ENCODE measurements around the gene MYLK4. TPM values are rescaled to one million over a fixed set of nuclear protein-coding genes. Genes with fewer than 3 reads are reported as not detected.

The MYLK4 gene
- total and polyA plus RNA-seq, 2 donors (not counting 1 experiment from before 2014, with no cell fraction given): 0.33 to 0.59 TPM

DNA sequence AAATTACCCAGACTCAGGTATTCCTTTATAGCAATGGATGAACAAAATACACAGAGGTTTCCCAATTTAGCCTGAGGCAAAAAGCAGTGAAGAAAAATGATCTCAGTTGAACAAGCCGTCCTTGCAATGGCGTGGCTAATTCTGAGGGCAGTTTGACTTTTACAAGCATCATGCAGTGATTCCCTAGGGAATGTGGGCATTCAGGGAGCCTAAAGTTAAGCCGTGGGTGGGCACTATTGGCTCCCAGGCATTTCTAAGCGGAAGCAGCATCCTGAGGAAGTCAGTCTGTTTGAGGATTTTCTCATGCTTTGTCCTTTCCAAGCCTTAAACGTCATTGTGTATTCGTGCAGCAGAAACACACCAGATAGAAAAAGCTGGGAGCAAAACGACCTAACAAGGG is 133.9 kb downstream of the MYLK4 start:
- peaks cover 9% of the 10 kb centered on the region for H3K27me3 ChIP-seq (ENCODE audit: control insufficient read depth, insufficient read depth, low read length)
- H3K9me3 ChIP-seq (ENCODE audit: control insufficient read depth, insufficient read depth, low read depth, low read length): no peaks in the 10 kb centered on the region
- DNase-seq (ENCODE audit: low read depth in 2 of 2): no peak
- H3K27ac ChIP-seq (ENCODE audit: insufficient read depth, low read length): no peak overlapping the region
- H2AFZ ChIP-seq (ENCODE audit: low read length): no peak overlapping the region
- no peaks in the 10 kb centered on the region for H3K4me1 ChIP-seq (ENCODE audit: control insufficient read depth, extremely low read depth, insufficient read depth, low read length)
- TF ChIP-seq, protein P1, sequence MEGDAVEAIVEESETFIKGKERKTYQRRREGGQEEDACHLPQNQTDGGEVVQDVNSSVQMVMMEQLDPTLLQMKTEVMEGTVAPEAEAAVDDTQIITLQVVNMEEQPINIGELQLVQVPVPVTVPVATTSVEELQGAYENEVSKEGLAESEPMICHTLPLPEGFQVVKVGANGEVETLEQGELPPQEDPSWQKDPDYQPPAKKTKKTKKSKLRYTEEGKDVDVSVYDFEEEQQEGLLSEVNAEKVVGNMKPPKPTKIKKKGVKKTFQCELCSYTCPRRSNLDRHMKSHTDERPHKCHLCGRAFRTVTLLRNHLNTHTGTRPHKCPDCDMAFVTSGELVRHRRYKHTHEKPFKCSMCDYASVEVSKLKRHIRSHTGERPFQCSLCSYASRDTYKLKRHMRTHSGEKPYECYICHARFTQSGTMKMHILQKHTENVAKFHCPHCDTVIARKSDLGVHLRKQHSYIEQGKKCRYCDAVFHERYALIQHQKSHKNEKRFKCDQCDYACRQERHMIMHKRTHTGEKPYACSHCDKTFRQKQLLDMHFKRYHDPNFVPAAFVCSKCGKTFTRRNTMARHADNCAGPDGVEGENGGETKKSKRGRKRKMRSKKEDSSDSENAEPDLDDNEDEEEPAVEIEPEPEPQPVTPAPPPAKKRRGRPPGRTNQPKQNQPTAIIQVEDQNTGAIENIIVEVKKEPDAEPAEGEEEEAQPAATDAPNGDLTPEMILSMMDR (conservative IDR thresholded peaks at IDR 0.05 in 1 of 2, IDR thresholded peaks at IDR 0.05 in 1 of 2; ENCODE audit: low read depth in 1 of 2, low read length in 2 of 2): no peak
- TF ChIP-seq EZH2 (IDR thresholded peaks at IDR 0.05; ENCODE audit: low read length, missing control alignments): no peak
- H3K4me2 ChIP-seq (ENCODE audit: extremely low read depth, insufficient read depth, low read length): no peak overlapping the region
- no peak overlapping the region for H3K9ac ChIP-seq (ENCODE audit: insufficient read depth, low read length)
- H3K79me2 ChIP-seq (ENCODE audit: control insufficient read depth, insufficient read depth, low read length): no peaks in the 10 kb centered on the region
- H3K36me3 ChIP-seq (ENCODE audit: control insufficient read depth, insufficient read depth, low read length): no peaks in the 10 kb centered on the region
- no peaks in the 10 kb centered on the region for H4K20me1 ChIP-seq (ENCODE audit: control insufficient read depth, extremely low read depth, insufficient read depth, low read length)
- H3K4me3 ChIP-seq (replicated peaks in 1 of 4; ENCODE audit: control extremely low read depth in 1 of 4, insufficient read depth in 1 of 4, low read depth in 3 of 4, low read length in 4 of 4): no peak overlapping the region

DNA sequence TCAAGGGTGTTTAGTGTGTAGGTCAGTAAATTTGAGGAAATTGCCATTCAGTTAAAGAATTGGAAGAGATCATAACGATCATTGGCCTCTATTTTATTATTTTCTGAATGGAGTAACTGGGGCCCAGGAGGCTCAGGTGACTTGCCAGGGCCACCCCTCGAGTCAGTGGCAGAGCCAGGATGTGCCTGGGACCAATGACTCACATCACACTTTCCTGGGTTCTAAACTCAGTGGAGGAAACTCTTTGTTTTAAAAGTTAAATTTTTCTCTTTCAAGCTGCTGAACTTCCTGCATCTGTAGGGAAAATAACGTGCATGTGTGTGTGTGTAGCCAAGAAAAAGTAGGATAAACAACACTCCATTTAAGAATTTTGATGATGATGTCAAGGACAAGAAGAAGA is 135.5 kb downstream of the MYLK4 start:
- no peak overlapping the region for H2AFZ ChIP-seq (ENCODE audit: low read length)
- H3K4me2 ChIP-seq (ENCODE audit: extremely low read depth, insufficient read depth, low read length): no peak overlapping the region
- H3K79me2 ChIP-seq (ENCODE audit: control insufficient read depth, insufficient read depth, low read length): no peaks in the 10 kb centered on the region
- no peaks in the 10 kb centered on the region for H3K9me3 ChIP-seq (ENCODE audit: control insufficient read depth, insufficient read depth, low read depth, low read length)
- H3K27ac ChIP-seq (ENCODE audit: insufficient read depth, low read length): no peak overlapping the region
- no peaks in the 10 kb centered on the region for H3K4me1 ChIP-seq (ENCODE audit: control insufficient read depth, extremely low read depth, insufficient read depth, low read length)
- TF ChIP-seq, protein P1 (conservative IDR thresholded peaks at IDR 0.05 in 1 of 2, IDR thresholded peaks at IDR 0.05 in 1 of 2; ENCODE audit: low read depth in 1 of 2, low read length in 2 of 2): no peak
- TF ChIP-seq EZH2 (IDR thresholded peaks at IDR 0.05; ENCODE audit: low read length, missing control alignments): no peak
- no peak overlapping the region for H3K4me3 ChIP-seq (replicated peaks in 1 of 4; ENCODE audit: control extremely low read depth in 1 of 4, insufficient read depth in 1 of 4, low read depth in 3 of 4, low read length in 4 of 4)
- H3K36me3 ChIP-seq (ENCODE audit: control insufficient read depth, insufficient read depth, low read length): no peaks in the 10 kb centered on the region
- no peak overlapping the region for H3K9ac ChIP-seq (ENCODE audit: insufficient read depth, low read length)
- no peak for DNase-seq (ENCODE audit: low read depth in 2 of 2)
- H4K20me1 ChIP-seq (ENCODE audit: control insufficient read depth, extremely low read depth, insufficient read depth, low read length): no peaks in the 10 kb centered on the region
- H3K27me3 ChIP-seq (ENCODE audit: control insufficient read depth, insufficient read depth, low read length): peaks cover 9% of the 10 kb centered on the region

DNA sequence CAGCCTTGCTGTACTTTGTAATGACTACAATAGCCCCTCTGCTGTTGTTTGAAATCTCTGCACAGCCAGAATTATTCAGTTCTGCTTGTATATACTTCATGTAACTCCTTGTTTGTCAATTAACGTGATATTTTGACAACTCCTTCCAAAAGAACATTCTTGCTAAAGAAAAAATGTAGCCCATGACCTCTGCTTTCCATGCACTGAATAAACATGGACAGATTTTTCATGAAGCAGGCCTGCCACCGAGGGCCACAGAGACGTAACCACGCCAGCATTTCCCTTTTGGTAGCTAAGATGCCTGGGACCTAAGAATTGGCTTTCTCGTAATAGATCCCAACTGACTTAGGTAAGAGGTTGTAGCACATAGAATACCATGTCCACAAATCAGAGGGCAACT is 135.9 kb downstream of the MYLK4 start:
- H2AFZ ChIP-seq (ENCODE audit: low read length): no peak overlapping the region
- peak in 1 of 2 donors; percentile 66 for DNase-seq (ENCODE audit: low read depth in 2 of 2)
- H3K4me3 ChIP-seq (replicated peaks in 1 of 4; ENCODE audit: control extremely low read depth in 1 of 4, insufficient read depth in 1 of 4, low read depth in 3 of 4, low read length in 4 of 4): no peak overlapping the region
- H3K4me2 ChIP-seq (ENCODE audit: extremely low read depth, insufficient read depth, low read length): no peak overlapping the region
- H3K79me2 ChIP-seq (ENCODE audit: control insufficient read depth, insufficient read depth, low read length): no peaks in the 10 kb centered on the region
- TF ChIP-seq, protein P1 (conservative IDR thresholded peaks at IDR 0.05 in 1 of 2, IDR thresholded peaks at IDR 0.05 in 1 of 2; ENCODE audit: low read depth in 1 of 2, low read length in 2 of 2): peak in 1 of 2 donors; percentile 21
- TF ChIP-seq EZH2 (IDR thresholded peaks at IDR 0.05; ENCODE audit: low read length, missing control alignments): no peak
- no peaks in the 10 kb centered on the region for H3K4me1 ChIP-seq (ENCODE audit: control insufficient read depth, extremely low read depth, insufficient read depth, low read length)
- no peaks in the 10 kb centered on the region for H4K20me1 ChIP-seq (ENCODE audit: control insufficient read depth, extremely low read depth, insufficient read depth, low read length)
- no peak overlapping the region for H3K9ac ChIP-seq (ENCODE audit: insufficient read depth, low read length)
- no peaks in the 10 kb centered on the region for H3K9me3 ChIP-seq (ENCODE audit: control insufficient read depth, insufficient read depth, low read depth, low read length)
- H3K27ac ChIP-seq (ENCODE audit: insufficient read depth, low read length): no peak overlapping the region
- H3K27me3 ChIP-seq (ENCODE audit: control insufficient read depth, insufficient read depth, low read length): peaks cover 9% of the 10 kb centered on the region
- no peaks in the 10 kb centered on the region for H3K36me3 ChIP-seq (ENCODE audit: control insufficient read depth, insufficient read depth, low read length)
